ENCODE results near the gene SLC5A1. TPM values are rescaled to one million over a fixed set of nuclear protein-coding genes. Genes with fewer than 3 reads are reported as not detected.
A peak's percentile ranks its signal among the peaks of the same experiment; 100 is the strongest.

The SLC5A1 gene
- total and polyA plus RNA-seq, 11 donors: 22.1 to 181 (median 103) TPM

GRCh38 chr22:32044913-32045312 is 1.9 kb downstream of the SLC5A1 start:
- intact Hi-C loops (cut with DNase I): no loop called here
- Histone ChIP-seq H3K27me3 (peaks cover 0 to 37% (median 4%) of the 10 kb centered on the region in 9 donors), H3K4me3 (no peak overlapping the region), H3K4me1 (peaks cover 0 to 14% (median 0%) of the 10 kb centered on the region in 12 donors), H3K36me3 (no peaks in the 10 kb centered on the region), H3K27ac (no peak overlapping the region), H3K9me3 (no peaks in the 10 kb centered on the region)
- ATAC-seq (peak in 1 of 4 donors; percentile 36), DNase-seq (no peak)
- WGBS, 4 donors: 39 to 44% (median 41%) methylated on average over 3 of the region's 3 CpGs
- TF ChIP-seq, protein P1, sequence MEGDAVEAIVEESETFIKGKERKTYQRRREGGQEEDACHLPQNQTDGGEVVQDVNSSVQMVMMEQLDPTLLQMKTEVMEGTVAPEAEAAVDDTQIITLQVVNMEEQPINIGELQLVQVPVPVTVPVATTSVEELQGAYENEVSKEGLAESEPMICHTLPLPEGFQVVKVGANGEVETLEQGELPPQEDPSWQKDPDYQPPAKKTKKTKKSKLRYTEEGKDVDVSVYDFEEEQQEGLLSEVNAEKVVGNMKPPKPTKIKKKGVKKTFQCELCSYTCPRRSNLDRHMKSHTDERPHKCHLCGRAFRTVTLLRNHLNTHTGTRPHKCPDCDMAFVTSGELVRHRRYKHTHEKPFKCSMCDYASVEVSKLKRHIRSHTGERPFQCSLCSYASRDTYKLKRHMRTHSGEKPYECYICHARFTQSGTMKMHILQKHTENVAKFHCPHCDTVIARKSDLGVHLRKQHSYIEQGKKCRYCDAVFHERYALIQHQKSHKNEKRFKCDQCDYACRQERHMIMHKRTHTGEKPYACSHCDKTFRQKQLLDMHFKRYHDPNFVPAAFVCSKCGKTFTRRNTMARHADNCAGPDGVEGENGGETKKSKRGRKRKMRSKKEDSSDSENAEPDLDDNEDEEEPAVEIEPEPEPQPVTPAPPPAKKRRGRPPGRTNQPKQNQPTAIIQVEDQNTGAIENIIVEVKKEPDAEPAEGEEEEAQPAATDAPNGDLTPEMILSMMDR (IDR thresholded peaks at IDR 0.05): no peak
- no peak for TF ChIP-seq POLR2A (IDR thresholded peaks at IDR 0.05)

DNA sequence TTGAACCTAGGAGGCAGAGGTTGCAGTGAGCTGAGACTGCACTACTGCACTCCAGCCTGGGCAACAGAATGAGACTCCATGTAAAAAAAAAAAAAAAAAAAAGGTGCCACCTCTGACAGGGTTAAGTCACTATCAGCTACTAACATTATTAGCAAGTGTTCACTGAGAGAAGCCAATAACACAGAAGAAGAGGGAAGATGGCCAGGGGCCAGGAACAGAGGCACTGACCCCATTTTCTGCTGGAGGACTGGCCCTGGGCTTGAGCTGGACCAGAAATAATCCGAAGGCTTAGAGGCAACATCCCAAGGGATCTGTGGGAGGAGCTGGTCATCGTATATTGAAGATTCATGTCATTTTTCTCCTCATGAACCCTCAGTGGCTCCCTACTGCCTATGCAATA is 5.0 kb downstream of the SLC5A1 start:
- H3K4me1 ChIP-seq: peaks cover 0 to 22% (median 1%) of the 10 kb centered on the region in 12 donors
- TF ChIP-seq, protein P1 (IDR thresholded peaks at IDR 0.05): no peak
- no peak for TF ChIP-seq POLR2A (IDR thresholded peaks at IDR 0.05)
- 12 to 17% (median 15%) methylated on average over 2 of the region's 2 CpGs for WGBS, 4 donors
- no peak overlapping the region for H3K27ac ChIP-seq
- no peak overlapping the region for H3K4me3 ChIP-seq
- DNase-seq: peak in 3 of 5 donors; percentile 20 to 69 (median 40)
- H3K27me3 ChIP-seq: peaks cover 0 to 19% (median 0%) of the 10 kb centered on the region in 9 donors
- no peaks in the 10 kb centered on the region for H3K36me3 ChIP-seq
- intact Hi-C loops (cut with DNase I): no loop called here
- H3K9me3 ChIP-seq: no peaks in the 10 kb centered on the region
- ATAC-seq: peak; percentile 40 to 74 (median 56)

- Histone ChIP-seq H3K27me3 (peaks cover 0 to 5% (median 0%) of the 10 kb centered on the region in 9 donors), H3K36me3 (no peaks in the 10 kb centered on the region), H3K9me3 (no peaks in the 10 kb centered on the region), H3K4me1 (peaks cover 0 to 22% (median 1%) of the 10 kb centered on the region in 12 donors), H3K27ac (peak overlapping the region in 1 of 12 donors; percentile 34), H3K4me3 (no peak overlapping the region)
- intact Hi-C loops (cut with DNase I): no loop called here
- ATAC-seq: peak; percentile 34 to 81 (median 81)
- peak in 1 of 5 donors; percentile 50 for DNase-seq
- WGBS, 4 donors: 32 to 59% (median 38%) methylated on average over 5 of the region's 5 CpGs
- TF ChIP-seq, protein P1 (IDR thresholded peaks at IDR 0.05): no peak
- TF ChIP-seq POLR2A (IDR thresholded peaks at IDR 0.05): no peak
Observed at GRCh38 chr22:32050678-32051515, 7.8 kb downstream of the SLC5A1 start.

DNA sequence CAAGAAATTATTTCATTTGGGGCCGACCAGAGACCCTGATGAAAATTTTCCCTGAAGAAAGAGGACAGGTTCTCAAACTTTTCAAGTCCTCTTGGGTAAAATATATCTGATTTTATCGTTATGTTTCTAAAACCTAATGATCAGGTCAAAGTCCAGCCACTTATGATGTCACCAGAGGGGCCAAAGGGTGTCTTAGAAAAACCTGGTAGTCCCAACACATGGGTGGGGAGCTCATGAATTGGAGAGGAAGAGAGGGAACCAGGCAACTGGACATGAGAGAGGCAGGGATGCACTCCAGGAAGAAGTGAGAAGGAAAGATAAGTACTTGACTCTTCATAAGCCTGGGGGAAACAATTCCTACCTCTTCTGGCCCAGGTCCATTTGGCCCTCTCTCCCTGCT is 9.2 kb downstream of the SLC5A1 start:
- Histone ChIP-seq H3K4me1 (peaks cover 0 to 22% (median 1%) of the 10 kb centered on the region in 12 donors), H3K27ac (no peak overlapping the region), H3K4me3 (no peak overlapping the region), H3K9me3 (no peaks in the 10 kb centered on the region), H3K27me3 (no peaks in the 10 kb centered on the region), H3K36me3 (no peaks in the 10 kb centered on the region)
- DNase-seq: no peak
- ATAC-seq: no peak
- WGBS, 4 donors: 80 to 86% (median 84%) methylated on average over 2 of the region's 2 CpGs
- intact Hi-C loops (cut with DNase I): no loop called here
- no peak for TF ChIP-seq POLR2A (IDR thresholded peaks at IDR 0.05)
- TF ChIP-seq, protein P1 (IDR thresholded peaks at IDR 0.05): no peak
